Measurements from ENCODE around the gene ZNF362.
"Not testable (repeated sequence)": the region's sequence is repeated elsewhere in the genome, so short reads cannot be mapped to it uniquely, and the experiment has no call there.

ZNF362 gene

DNA sequence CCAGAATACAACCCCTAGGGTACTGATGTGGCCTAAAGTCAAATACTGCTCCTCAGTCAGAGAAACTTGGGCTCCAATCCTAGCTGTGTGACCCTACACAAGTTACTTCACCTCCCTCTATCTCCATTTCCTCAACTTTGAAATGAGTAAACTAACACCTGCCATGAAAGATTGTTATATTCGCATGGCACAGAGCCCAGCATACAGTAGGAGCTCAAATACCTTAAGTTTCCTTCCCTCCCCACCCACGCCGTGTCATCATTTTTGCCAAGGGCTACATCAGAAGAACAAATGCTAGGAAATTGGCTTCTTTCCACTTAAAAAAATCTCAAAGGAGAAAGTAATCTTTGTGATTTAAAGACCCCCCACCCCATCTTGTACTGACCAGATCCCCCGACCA is 22.2 kb upstream of the ZNF362 start:
- Histone ChIP-seq H3K4me3 (ENCODE audit: low read length) (no peak overlapping the region), H3K36me3 (ENCODE audit: insufficient read depth, low read length) (no peaks in the 10 kb centered on the region), H3K4me1 (ENCODE audit: control insufficient read depth, insufficient read depth, low read length) (no peaks in the 10 kb centered on the region), H3K9ac (ENCODE audit: low read depth, low read length) (no peak overlapping the region), H3K9me3 (replicated peaks; ENCODE audit: low read length) (no peaks in the 10 kb centered on the region), H3K27me3 (ENCODE audit: control insufficient read depth, insufficient read depth, low read length) (peaks cover 15% of the 10 kb centered on the region), H3K4me2 (ENCODE audit: low read length) (no peak overlapping the region)

DNA sequence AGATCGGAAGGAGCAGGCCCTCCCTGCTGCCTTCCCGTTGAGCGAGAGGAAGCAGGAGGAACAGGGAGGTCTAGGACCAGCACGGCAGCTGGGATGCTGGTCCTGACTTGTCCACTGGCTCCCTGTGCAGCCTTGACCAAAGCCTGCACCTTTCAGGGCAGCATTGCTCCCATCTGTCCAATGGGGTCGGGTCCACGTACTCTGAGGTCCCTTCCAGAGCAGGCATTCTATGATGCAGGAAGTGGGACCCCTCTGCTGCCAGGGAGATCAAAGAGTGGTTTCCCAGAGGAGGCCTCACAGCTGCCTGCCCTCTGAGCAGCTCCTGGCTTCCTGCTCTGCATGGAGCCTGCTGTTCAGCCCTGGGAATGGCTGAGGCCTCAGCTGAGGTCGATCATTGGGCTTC is 21.7 kb upstream of the ZNF362 start:
- H3K4me2 ChIP-seq (ENCODE audit: low read length): no peak overlapping the region
- peaks cover 15% of the 10 kb centered on the region for H3K27me3 ChIP-seq (ENCODE audit: control insufficient read depth, insufficient read depth, low read length)
- H3K9ac ChIP-seq (ENCODE audit: low read depth, low read length): no peak overlapping the region
- no peaks in the 10 kb centered on the region for H3K36me3 ChIP-seq (ENCODE audit: insufficient read depth, low read length)
- no peak overlapping the region for H3K4me3 ChIP-seq (ENCODE audit: low read length)
- H3K9me3 ChIP-seq (replicated peaks; ENCODE audit: low read length): no peaks in the 10 kb centered on the region
- H3K4me1 ChIP-seq (ENCODE audit: control insufficient read depth, insufficient read depth, low read length): no peaks in the 10 kb centered on the region

DNA sequence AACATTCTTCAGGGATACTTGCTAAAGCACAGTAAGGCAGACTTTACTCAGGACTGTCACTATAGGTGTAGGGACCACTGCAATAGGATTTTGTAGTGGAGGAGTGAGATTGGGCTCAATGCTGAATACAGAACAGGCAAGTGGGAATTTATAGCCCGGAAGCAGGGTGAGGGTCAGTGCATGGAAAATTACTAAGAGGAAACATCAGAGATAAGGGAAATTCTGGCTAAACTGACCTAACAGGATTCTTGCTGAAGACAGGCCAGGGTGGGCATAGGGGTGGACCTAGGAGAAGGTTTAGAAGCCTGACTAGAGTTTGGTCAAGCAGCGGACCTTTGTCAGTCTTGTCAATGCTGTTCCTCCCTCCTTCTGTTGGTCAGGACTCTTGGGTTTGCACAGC is 20.8 kb upstream of the ZNF362 start:
- Histone ChIP-seq H3K9me3 (replicated peaks; ENCODE audit: low read length) (no peaks in the 10 kb centered on the region), H3K4me3 (ENCODE audit: low read length) (no peak overlapping the region), H3K4me1 (ENCODE audit: control insufficient read depth, insufficient read depth, low read length) (no peaks in the 10 kb centered on the region), H3K36me3 (ENCODE audit: insufficient read depth, low read length) (no peaks in the 10 kb centered on the region), H3K9ac (ENCODE audit: low read depth, low read length) (no peak overlapping the region), H3K27me3 (ENCODE audit: control insufficient read depth, insufficient read depth, low read length) (peaks cover 11% of the 10 kb centered on the region), H3K4me2 (ENCODE audit: low read length) (no peak overlapping the region)

DNA sequence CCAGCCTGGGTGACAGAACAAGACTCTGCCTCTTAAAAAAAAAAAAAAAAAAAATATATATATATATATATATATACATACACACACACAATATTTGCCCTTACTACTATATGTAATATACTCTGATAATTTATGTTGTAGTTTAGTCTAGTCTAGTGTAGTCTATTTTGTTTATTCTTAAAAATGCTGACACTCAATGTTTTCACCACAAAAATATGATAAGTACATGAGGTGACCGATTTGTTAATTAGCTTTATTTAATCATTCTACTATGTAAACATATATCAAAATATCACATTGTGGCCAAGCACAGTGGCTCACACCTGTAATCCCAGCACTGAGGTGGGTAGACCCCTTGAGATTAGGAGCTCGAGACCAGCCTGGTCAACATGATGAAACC is 19.8 kb upstream of the ZNF362 start:
- Histone ChIP-seq H3K4me1 (ENCODE audit: control insufficient read depth, insufficient read depth, low read length) (no peaks in the 10 kb centered on the region), H3K9me3 (replicated peaks; ENCODE audit: low read length) (no peaks in the 10 kb centered on the region), H3K4me2 (ENCODE audit: low read length) (no peak overlapping the region), H3K9ac (ENCODE audit: low read depth, low read length) (no peak overlapping the region), H3K36me3 (ENCODE audit: insufficient read depth, low read length) (no peaks in the 10 kb centered on the region), H3K4me3 (ENCODE audit: low read length) (no peak overlapping the region), H3K27me3 (ENCODE audit: control insufficient read depth, insufficient read depth, low read length) (peaks cover 15% of the 10 kb centered on the region)

DNA sequence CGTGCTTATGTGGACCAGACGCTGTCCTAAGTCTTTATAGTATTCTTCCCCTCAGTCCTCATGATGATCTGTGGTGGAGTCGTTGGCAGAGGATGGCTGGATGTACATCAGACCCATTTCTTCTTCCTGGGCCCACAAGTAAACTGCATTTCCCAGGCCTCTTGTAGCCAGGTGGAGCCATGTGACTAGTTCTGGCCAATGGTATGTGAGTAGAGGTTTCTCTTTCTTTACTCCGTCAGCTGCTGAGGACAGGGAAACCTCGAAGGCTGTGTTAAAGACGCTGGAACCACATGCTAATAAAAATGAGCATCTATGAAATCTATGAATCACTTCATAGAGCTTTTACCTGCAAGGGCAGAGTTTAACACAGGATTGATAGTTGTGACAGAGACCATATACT is 18.7 kb upstream of the ZNF362 start:
- Histone ChIP-seq H3K9ac (ENCODE audit: low read depth, low read length) (no peak overlapping the region), H3K27me3 (ENCODE audit: control insufficient read depth, insufficient read depth, low read length) (peaks cover 22% of the 10 kb centered on the region), H3K4me3 (ENCODE audit: low read length) (no peak overlapping the region), H3K4me1 (ENCODE audit: control insufficient read depth, insufficient read depth, low read length) (no peaks in the 10 kb centered on the region), H3K4me2 (ENCODE audit: low read length) (no peak overlapping the region), H3K36me3 (ENCODE audit: insufficient read depth, low read length) (no peaks in the 10 kb centered on the region), H3K9me3 (replicated peaks; ENCODE audit: low read length) (no peaks in the 10 kb centered on the region)

DNA sequence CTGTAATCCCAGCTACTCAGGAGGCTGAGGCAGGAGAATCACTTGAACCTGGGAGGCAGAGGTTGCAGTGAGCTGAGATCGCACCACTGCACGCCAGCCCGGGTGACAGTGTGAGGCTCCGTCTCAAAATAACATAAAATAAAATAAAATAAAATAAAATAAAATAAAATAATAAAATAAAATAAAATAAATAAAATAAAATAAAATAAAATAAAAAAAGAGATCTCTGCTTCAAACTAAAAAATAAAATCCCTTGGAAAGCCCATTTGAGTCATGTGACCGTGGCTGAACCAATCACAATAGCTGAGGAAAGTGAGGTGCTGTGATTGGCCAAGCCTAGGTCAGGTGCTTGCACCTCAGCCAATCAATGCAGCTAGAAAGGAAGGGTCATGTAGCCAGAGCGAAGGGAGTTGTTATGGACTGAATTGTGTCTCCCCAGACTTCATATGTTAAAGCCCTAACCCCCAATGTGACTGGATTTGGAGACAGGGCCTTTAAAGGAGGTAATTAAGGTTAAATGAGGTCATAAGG is 18.0 kb upstream of the ZNF362 start:
- H3K4me2 ChIP-seq (ENCODE audit: low read length); H3K4me3 ChIP-seq (ENCODE audit: low read length); H3K9me3 ChIP-seq (replicated peaks; ENCODE audit: low read length); H3K4me1 ChIP-seq (ENCODE audit: control insufficient read depth, insufficient read depth, low read length); H3K9ac ChIP-seq (ENCODE audit: low read depth, low read length); H3K36me3 ChIP-seq (ENCODE audit: insufficient read depth, low read length): not testable (repeated sequence)
- peaks cover 22% of the 10 kb centered on the region for H3K27me3 ChIP-seq (ENCODE audit: control insufficient read depth, insufficient read depth, low read length)

DNA sequence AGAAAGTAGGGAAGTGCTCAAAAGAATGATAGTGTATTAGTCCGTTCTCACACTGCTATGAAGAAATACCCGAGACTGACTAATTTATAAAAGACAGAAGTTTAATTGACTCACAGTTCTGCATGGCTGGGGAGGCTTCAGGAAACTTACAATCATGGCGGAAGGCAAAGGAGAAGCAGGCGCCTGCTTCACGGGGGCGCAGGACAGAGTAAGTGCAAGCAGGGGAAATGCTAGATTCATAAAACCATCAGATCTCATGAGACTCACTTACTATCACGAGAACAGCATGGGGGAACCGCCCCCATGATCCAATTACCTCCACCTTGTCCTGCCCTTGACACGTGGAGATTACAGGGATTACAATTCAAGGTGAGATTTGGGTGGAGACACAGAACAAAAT is 16.9 kb upstream of the ZNF362 start:
- H3K9me3 ChIP-seq (replicated peaks; ENCODE audit: low read length); H3K36me3 ChIP-seq (ENCODE audit: insufficient read depth, low read length); H3K9ac ChIP-seq (ENCODE audit: low read depth, low read length); H3K4me2 ChIP-seq (ENCODE audit: low read length); H3K4me3 ChIP-seq (ENCODE audit: low read length); H3K4me1 ChIP-seq (ENCODE audit: control insufficient read depth, insufficient read depth, low read length): not testable (repeated sequence)
- peaks cover 24% of the 10 kb centered on the region for H3K27me3 ChIP-seq (ENCODE audit: control insufficient read depth, insufficient read depth, low read length)

DNA sequence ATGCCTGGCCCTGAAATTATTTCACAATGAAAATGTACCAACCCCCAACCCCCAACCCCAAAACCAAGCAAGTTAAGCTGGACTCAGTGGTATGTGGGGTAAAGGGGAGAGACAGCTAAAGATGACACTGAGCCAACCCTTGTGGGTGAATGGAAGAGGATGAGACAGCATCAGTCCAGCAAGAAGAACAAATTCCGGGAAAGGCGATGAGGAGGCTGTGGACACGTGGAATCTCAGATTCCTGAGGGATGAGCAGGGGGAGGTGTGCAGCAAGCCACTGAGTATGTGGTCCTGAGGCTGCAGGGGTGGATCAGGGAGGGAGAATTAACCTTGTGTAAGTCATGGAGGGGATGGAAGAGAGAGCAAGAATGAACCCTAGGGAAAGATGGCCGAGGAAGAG is 14.4 kb upstream of the ZNF362 start:
- no peak overlapping the region for H3K4me2 ChIP-seq (ENCODE audit: low read length)
- H3K9ac ChIP-seq (ENCODE audit: low read depth, low read length): no peak overlapping the region
- no peak overlapping the region for H3K4me3 ChIP-seq (ENCODE audit: low read length)
- H3K4me1 ChIP-seq (ENCODE audit: control insufficient read depth, insufficient read depth, low read length): no peaks in the 10 kb centered on the region
- no peaks in the 10 kb centered on the region for H3K9me3 ChIP-seq (replicated peaks; ENCODE audit: low read length)
- H3K36me3 ChIP-seq (ENCODE audit: insufficient read depth, low read length): no peaks in the 10 kb centered on the region
- peaks cover 18% of the 10 kb centered on the region for H3K27me3 ChIP-seq (ENCODE audit: control insufficient read depth, insufficient read depth, low read length)

DNA sequence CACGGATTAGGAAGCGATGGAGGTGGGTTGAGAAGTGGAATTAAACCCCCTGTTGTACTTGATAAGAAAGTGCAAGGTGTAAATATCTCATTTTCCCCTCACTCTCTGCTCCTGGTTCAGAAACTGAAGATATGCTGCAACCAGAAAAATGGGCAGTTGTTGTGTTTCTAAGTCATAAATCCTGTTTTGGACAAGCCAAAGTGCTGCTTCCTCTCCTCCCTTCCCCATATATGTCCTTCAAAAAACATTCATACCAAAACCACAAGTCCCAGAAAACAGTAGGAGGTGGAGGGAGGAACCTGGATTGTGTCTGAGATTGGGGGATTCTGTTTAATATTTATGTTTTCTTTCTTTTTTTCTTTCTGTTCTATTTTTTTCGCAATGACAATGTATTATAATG is 13.6 kb upstream of the ZNF362 start:
- no peaks in the 10 kb centered on the region for H3K9me3 ChIP-seq (replicated peaks; ENCODE audit: low read length)
- H3K36me3 ChIP-seq (ENCODE audit: insufficient read depth, low read length): no peaks in the 10 kb centered on the region
- H3K4me3 ChIP-seq (ENCODE audit: low read length): no peak overlapping the region
- no peaks in the 10 kb centered on the region for H3K4me1 ChIP-seq (ENCODE audit: control insufficient read depth, insufficient read depth, low read length)
- no peak overlapping the region for H3K4me2 ChIP-seq (ENCODE audit: low read length)
- H3K9ac ChIP-seq (ENCODE audit: low read depth, low read length): no peak overlapping the region
- H3K27me3 ChIP-seq (ENCODE audit: control insufficient read depth, insufficient read depth, low read length): peaks cover 19% of the 10 kb centered on the region

DNA sequence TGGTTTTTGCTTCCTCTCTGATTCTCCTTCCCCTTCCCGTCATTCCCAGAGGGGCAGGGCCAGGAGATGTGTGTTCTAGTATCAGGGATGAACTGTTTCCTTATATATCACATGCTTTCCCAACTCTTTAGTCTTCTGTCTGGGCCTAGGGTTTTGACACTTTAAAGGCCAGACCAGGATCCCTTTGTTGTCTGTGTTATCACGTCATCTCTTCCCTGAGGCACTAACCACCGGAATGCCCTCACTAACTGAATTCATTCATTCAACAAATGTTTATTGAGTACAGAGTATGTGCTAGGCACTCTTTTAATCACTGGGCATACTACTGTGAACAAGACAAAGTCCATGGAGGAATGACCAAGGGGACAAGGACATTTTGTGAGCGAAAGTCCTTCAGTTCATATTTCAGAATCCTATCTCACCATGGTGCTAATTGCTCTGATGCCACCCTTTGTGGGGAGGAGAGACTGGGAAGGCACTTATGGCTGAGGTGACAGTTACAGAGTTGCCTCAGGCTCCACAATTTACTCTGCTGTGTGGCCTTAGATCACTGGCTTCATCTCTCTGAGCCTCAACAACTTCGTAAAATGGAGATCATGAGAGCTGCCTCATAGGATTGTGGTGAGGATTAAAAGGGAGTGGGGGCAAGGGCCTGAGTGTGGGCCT is 12.0 kb upstream of the ZNF362 start:
- H3K9ac ChIP-seq (ENCODE audit: low read depth, low read length): no peak overlapping the region
- no peaks in the 10 kb centered on the region for H3K9me3 ChIP-seq (replicated peaks; ENCODE audit: low read length)
- no peak overlapping the region for H3K4me2 ChIP-seq (ENCODE audit: low read length)
- H3K36me3 ChIP-seq (ENCODE audit: insufficient read depth, low read length): no peaks in the 10 kb centered on the region
- H3K27me3 ChIP-seq (ENCODE audit: control insufficient read depth, insufficient read depth, low read length): peaks cover 29% of the 10 kb centered on the region
- H3K4me1 ChIP-seq (ENCODE audit: control insufficient read depth, insufficient read depth, low read length): no peaks in the 10 kb centered on the region
- H3K4me3 ChIP-seq (ENCODE audit: low read length): no peak overlapping the region

DNA sequence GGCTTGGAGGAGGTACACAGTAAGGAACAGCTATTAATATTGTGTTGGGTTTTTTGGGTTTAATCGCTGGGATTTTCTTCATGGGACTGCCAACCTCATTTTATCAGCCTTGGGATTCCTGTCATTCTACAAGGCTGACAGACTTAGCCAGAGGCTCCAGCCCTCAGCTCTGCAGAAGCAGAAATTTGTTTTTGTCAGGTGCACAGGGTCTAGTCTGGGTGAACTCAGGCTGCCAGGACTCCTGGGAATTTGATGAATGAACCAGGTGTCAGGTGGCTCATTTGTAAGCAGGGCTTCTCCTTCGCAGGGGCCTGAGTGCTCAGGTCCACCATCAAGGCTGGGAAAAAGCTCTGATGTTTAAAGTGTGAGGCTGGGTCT is 11.5 kb upstream of the ZNF362 start:
- Histone ChIP-seq H3K27me3 (ENCODE audit: control insufficient read depth, insufficient read depth, low read length) (peaks cover 34% of the 10 kb centered on the region), H3K4me2 (ENCODE audit: low read length) (no peak overlapping the region)

DNA sequence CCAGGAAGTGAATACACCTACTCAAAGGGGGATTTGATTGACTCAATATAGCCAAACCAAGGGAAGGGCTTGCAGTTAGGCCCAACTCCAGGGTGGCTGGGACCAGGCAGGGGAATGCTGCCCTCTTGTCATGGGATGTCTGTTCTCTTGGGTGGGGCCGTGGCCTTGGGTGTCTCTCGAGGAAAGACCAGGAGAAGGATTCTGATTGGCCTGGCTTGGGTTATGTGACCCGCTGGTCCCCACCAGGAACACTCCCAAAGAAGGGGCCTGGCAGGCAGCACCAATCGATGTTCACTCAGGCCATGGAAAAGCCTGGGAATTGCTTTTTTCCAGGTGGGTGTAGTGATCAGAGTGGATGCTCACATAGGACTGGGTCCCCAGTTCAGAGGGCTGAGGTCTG is 10.1 kb upstream of the ZNF362 start:
- no peaks in the 10 kb centered on the region for H3K9me3 ChIP-seq (replicated peaks; ENCODE audit: low read length)
- no peak overlapping the region for H3K4me2 ChIP-seq (ENCODE audit: low read length)
- H3K9ac ChIP-seq (ENCODE audit: low read depth, low read length): no peak overlapping the region
- peaks cover 34% of the 10 kb centered on the region for H3K27me3 ChIP-seq (ENCODE audit: control insufficient read depth, insufficient read depth, low read length)
- no peaks in the 10 kb centered on the region for H3K36me3 ChIP-seq (ENCODE audit: insufficient read depth, low read length)
- no peak overlapping the region for H3K4me3 ChIP-seq (ENCODE audit: low read length)
- H3K4me1 ChIP-seq (ENCODE audit: control insufficient read depth, insufficient read depth, low read length): no peaks in the 10 kb centered on the region

More for the DNA sequence above, 11.5 kb upstream of the ZNF362 start:
- Histone ChIP-seq H3K9ac (ENCODE audit: low read depth, low read length) (no peak overlapping the region), H3K4me3 (ENCODE audit: low read length) (no peak overlapping the region), H3K36me3 (ENCODE audit: insufficient read depth, low read length) (no peaks in the 10 kb centered on the region), H3K4me1 (ENCODE audit: control insufficient read depth, insufficient read depth, low read length) (no peaks in the 10 kb centered on the region), H3K9me3 (replicated peaks; ENCODE audit: low read length) (no peaks in the 10 kb centered on the region)

Data from skeletal muscle satellite cell (primary cell).